HG02571 (cell line): ENCODE measurements around the gene SLC39A11.
"Not testable (repeated sequence)": the region's sequence is repeated elsewhere in the genome, so short reads cannot be mapped to it uniquely, and the experiment has no call there.

Source experiments
- ATAC-seq: cut with Tn5 transposase; IDR thresholded peaks from one replicate; pipeline ENCODE4 v1.9.1; 2021; ENCODE audit warnings: mild to moderate bottlenecking, moderate library complexity; ENCODE audit not compliant: unreplicated experiment

The SLC39A11 gene

DNA sequence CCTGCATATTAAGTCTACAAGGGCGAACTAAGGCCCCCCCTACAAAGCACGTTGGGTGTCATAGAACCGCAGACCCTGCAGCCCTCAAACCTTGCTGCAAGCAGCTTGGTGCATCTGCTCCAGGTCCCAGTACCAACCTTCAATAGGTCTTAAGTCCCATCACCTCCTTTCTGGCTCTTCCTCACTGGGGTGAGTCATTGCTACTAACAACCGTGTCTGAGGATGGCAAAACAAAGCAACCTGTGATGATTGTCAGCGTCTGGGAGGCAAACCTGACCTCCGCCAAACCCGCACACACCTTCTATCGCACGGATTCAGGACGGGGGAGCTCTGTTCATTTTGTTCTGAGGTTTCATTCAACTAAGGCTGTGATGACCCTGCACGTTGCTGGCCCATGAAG is 138.9 kb downstream of the SLC39A11 start:
- ATAC-seq: no peak

DNA sequence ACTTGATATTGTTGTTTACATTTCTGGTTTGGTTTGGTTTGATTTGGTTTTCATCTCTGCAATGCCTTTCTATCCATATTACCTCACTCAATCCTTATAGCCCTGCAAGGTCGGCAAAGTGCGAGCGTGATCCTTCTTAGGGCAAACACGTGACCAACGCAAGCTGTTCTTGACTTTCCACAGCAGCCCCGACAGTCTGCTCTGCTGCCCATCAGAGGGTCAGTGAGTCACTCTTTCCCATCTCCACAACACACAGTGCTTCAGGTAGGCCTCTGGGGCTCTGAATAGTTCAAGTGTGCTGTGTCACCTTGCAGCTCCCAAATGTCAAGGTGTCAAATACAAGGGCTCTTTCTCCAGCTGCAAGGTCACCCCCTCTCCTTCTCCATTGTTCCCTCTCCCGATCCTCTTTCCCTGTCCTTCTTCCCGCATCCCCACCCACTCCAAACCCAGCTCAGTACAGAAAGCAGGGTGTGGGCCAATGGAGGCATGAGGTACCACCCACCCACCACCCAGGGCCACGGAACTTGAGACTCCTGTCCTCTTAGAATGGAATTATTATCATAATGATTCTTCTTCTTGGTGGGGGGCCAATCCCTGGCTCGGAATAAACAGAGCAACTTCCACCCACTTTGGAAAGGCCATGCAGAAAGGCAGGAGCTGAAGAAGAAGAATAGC is 139.7 kb downstream of the SLC39A11 start:
- ATAC-seq: no peak

DNA sequence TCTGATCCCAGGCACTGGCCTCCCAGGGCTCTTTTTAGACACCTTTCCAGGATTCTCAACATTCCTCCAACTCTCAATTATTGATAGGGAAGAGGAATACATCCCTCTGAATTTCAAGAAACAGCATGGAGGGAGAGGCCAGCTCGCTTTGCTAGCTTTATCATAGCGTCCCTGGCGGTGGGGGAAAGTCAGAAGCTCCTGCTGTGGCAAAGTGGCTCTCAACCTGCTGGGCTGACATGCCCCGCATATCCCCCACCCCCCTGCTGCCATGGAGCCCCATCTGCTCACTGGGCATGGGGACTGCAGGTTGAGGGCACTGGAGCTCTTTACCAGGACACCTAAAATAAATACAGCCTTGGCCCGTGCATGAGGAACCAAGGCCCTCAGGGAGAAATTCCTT is 140.3 kb downstream of the SLC39A11 start:
- ATAC-seq: no peak

DNA sequence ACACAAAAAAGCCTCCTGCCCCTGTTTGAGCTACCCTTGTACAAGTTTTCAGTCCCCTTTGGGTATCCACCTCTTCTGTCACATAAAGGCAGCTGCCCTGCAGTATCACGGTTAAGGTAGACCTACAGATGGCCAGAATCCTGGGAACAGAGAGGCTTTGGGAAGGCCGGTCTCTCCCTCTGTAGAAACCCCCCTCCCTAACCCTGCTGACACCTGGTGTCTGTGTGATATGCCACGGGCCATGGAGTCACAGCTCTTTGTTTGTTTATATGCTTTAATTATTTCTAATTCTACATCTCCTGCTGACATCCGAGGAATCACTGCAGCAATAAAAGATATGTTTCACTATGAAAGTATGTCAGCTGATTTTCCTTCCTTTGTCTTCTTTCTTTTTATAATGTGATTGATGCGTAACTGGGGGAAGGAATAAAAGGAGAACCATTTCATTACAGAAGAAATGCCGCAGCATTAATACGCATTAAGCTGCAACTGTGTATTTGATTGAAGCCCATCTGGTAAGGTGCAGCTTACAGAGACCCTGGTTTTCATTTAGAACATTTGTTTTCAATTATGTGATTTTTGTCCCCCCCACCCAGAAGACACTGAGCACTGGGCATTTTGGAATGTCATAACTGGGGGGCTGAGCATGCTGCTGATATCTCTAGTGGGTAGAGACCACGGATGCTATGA is 142.1 kb downstream of the SLC39A11 start:
- no peak for ATAC-seq

DNA sequence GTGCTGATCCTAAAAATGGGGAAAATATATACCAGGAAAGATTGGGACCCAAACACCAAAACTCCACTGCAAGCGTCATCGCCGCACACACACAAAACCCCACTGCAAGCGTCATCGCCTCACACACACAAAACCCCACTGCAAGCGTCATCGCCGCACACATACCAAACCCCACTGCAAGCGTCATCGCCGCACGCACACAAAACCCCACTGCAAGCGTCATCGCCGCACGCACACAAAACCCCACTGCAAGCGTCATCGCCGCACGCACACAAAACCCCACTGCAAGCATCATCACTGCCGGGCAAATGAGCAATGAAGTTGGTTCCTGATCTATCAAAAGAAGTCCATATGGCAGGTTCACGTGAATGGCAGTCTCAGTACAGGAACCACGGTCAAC is 144.4 kb downstream of the SLC39A11 start:
- ATAC-seq: no peak

DNA sequence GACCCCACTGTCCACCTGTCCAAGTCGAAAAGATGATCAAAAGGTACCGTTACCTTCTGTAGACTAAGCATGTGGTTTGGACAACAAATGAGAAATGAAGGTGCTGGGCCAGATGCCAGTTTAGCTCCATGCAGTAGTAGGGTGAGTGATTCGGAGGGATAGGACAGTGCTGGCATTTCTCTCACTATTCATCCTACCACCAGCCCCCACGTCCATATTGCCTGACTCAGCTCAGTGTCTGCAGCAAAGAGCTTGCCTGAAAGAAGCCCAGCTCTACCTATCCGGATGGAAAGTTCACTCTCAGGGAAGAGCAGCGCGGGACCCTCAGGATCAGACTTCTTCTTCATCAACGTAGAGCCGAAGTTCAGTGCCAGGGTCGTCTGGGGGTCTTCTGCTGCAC is 145.0 kb downstream of the SLC39A11 start:
- ATAC-seq: no peak

DNA sequence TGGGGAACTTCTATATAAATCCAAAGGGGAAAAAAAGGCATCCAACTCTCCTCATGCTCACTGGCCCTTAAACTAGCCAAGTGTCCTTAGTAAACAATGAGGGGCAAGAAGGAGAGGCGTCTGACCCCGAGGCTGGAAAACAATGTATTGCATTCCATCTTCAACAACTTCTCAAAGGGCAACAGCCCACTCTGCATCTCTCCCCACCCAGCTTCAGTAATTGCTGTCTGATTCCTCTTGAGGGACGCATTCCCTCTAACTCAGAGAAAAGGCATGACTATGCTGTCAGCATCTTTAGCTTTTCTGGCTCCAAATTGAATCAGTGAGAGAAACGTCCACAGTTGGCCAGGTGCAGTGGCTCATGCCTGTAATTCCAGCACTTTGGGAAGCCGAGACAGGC is 145.8 kb downstream of the SLC39A11 start:
- no peak for ATAC-seq

DNA sequence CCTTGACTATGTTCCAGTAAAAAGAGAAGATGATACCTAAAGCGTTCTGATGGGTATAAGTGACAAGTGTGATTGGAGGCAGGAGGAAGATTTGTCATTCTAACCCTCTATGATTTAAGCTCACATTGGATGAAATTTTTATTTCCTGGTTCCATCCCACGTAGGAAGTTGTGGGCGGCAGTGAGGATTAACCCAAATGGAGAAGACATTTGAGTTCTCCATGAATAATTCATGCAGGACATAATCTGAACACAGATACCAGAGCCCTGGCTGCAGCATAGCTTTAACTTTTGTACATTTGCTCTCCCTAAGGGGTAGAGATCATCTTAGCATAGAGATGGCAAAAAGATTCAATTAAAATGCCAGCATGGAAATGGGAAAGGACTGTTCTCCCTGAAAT is 146.3 kb downstream of the SLC39A11 start:
- no peak for ATAC-seq

DNA sequence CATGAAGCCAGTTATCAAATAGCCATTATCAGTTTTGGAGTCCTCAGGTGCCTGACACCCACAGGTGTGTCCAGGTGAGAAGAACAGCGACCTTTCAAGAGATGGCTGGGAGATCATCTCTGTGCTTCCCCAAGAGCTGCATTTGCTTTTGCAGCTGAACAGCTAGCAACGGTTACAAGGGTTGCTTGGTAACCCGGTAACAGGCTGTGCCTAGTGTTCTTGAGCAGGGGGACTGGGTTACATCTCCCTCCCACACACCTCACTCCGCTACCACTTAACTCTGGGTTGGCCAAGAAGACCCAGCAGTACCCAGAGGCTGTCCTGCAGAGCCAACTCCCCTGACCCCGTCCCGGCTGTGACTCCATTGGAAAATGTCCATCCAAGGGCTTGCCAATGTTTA is 147.0 kb downstream of the SLC39A11 start:
- no peak for ATAC-seq

DNA sequence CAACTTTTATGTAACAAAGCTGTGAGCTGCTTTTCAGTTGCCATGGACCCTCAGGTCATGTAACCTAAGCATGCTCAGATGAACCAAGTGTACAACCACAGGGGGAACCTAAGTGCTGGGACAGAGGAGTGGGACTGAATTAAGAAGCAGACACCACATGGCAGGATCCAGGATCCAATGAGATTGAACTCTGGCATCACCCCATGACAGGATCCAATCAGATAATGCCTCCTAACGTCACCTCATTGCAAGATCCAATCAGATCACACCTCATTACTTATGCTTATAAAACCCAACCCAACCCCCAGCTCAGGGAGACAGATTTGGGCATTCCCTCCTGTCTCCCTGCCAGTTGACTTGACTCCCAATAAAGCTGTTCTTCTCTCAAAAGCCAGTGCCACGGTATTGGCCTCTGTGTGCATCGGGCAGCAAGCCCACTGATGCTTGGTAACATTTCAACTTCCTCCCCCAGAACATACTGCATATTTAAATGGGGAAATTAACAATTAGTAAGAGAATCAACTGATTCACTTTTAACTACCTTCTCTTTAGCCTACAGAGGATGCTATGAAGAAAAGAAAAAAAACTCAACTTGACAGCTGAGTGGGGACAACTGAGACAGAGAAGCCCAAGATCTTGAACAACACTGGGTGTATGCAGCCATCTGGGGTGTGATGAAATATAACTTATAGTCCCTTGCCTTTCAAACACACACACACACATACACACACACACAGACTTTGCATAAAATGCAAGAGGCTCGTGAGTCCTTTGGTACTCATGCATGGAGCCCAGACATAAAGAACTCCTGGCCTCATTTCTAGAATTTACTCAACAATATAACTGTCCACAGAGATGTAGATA is 148.4 kb downstream of the SLC39A11 start:
- ATAC-seq: no peak

DNA sequence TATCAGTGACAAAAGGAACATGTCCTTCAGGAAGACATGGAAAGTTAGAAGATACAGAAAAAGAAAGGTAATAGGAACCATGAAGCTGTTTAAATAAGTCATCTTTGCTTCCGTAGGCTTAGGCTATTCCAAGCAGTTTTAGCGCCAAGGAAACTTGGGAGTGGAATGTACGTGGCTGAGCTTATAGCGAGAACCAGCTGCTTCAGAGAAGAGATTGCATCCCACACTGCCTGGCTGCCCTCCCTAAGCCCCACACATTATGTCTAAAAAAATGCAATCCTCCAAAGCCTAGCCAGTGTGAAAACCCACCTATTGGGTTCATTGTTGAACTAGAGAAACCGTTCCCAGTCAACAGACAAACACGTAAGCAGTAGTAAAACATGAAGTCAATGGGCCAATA is 149.9 kb downstream of the SLC39A11 start:
- ATAC-seq: no peak

DNA sequence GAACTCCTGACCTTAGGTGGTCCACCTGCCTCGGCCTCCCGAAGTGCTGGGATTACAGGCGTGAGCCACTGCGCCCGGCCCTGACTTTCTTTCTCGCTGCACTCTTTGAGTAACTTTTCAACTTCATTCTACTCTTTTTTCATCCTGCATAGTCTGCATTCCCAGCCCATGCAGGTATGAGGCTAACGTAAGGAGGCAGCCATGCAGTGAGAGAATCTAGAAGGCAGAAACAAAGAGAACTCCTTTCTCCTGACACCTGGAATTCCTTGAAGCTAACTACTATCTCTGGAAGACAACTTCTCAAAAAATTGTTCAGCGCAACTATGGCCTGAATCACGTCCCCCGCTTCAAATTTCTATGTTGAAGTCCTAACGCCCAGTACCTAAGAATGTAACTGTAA is 152.0 kb downstream of the SLC39A11 start:
- ATAC-seq: no peak

DNA sequence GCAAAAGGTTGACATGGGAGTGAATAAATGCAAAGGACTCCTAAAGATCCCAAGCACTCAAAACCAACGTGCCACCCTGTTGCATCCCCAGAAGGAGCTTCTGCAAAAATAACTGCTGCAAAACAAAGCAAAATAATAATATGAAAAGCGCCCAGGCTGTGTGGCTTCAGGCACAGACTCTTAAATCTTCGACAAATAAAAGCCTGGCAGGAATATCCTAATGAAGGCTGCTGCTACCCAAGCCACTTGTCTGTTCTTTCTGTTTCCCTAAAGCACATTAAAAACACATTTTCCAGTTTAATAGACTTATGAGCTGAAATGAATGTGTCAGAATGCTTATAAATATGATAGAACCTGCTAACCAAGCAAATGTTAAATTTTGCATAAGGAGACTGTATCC is 154.0 kb downstream of the SLC39A11 start:
- no peak for ATAC-seq

DNA sequence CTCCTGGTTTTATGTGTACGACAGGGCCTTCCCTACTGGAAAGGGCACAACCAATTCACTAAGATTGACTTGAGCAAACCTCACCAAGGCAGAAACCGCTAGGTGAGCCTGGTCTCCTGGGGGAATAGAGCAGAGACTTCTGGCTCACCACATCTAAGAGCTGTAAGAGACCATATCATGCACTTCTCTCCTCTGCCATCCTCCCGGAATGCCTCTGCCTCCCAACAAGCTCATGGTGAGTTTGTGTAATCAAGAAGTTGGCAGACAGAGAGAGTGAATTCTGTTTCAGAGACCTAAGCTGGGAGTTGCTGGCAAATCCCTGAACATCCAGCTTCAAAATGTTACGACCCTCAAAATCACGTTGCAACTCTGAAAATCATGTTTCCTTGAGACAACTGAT is 154.8 kb downstream of the SLC39A11 start:
- ATAC-seq: no peak

DNA sequence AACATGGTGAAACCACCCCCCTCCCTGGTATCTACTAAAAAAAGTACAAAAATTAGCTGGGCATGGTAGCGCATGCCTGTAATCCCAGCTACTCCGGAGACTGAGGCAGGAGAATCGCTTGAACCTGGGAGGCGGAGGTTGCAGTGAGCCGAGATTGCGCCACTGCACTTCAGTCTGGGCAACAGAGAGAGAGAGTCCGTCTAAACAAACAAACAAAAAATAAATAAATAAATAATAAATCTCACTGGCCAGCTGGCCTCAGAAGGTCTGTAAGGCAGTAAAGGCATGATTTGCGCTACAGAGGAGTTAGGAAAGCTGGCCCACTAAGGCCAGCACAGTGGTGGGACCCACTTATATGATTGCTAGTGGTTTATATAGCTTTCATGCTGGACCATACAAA is 155.2 kb downstream of the SLC39A11 start:
- ATAC-seq: not testable (repeated sequence)

DNA sequence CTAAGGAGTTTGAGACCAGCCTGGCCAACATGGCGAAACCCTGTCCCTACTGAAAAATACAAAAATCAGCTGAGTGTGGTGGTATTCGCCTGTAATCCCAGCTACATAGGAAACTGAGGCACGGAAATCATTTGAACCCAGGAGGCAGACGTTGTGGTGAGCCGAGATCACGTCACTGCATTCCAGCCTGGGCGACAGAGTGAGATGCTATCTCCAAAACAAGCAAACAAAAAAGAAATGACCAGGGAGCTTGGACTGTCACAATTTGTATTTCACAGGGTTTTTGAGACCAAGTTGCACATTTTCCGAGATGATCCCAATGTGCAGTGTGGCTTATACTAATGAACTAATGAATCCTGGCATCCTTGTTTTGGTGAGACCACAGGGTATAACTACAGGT is 156.5 kb downstream of the SLC39A11 start:
- ATAC-seq: no peak

DNA sequence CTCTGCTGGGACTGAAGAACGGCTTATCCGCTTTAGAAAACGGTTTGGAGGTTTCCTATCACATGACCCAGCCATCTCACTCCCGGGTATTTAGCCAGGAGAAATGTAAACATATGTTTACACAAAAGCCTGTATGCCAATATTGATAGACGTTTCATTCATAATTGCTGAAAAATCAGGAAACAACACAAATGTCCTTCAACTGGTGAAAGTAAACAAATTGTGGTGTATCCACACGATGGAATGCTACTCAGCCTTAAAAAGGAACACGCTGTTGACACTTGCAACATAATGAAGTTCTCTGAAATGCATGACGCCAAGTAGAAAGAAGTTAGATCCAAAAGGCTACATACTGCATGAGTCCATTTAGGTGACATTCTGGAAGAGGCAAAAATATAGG is 157.6 kb downstream of the SLC39A11 start:
- ATAC-seq: no peak

DNA sequence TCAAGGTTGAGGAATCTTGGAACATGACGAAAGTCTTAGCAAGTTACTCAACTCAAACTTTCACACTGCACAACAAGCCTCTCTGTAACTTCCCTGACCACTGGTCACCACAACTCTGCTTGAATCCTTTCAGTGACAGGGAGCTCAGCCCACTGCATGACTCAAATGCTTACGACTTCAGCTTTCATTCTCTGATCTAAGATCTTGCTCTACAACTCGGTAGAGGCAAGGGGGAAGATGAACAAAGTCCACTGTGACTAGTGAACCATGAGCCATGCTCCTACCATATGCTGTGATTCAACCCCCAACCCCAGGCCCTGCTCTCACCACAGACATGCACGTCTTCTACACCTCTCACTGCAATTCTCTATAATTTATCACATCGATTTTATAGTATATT is 160.9 kb downstream of the SLC39A11 start:
- ATAC-seq: no peak

DNA sequence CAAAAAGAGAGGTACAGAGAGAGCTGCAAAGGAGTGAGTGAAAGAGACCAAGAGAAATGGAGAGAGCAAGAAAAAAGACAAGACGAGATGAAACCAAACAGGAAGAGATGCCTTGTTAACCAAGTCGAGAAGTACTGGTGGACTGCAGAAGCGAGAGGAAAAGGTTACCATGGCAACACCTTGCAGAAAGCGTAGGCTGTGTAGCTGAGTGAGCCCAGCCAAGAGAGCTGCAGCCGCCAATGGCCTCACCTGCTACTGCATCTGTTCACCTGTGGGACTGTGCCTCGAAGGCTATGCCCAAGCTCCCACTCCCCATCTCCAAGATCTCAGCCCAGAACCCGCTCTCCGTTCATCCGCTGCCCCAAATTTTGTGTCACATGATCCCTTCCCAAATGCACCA is 161.3 kb downstream of the SLC39A11 start:
- no peak for ATAC-seq

DNA sequence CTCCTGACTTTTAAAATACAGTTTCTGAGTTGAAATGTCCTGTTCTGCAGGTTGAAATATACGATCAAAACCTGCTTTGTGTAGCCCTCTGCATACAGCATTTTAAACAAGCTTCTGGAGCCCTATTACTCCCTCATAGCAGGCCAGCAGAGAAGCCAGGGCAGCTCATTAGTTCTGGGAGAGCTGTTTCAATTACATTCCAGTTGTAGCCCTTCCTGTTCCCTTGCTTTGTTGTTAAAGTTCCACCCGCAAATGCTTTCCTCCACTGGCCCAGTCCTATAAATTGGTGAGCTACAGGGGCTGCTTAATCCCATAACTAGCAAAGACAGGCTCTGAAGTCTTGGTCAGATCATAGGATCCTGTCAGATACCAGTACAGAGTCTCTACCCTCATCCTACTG is 162.5 kb downstream of the SLC39A11 start:
- ATAC-seq: no peak

DNA sequence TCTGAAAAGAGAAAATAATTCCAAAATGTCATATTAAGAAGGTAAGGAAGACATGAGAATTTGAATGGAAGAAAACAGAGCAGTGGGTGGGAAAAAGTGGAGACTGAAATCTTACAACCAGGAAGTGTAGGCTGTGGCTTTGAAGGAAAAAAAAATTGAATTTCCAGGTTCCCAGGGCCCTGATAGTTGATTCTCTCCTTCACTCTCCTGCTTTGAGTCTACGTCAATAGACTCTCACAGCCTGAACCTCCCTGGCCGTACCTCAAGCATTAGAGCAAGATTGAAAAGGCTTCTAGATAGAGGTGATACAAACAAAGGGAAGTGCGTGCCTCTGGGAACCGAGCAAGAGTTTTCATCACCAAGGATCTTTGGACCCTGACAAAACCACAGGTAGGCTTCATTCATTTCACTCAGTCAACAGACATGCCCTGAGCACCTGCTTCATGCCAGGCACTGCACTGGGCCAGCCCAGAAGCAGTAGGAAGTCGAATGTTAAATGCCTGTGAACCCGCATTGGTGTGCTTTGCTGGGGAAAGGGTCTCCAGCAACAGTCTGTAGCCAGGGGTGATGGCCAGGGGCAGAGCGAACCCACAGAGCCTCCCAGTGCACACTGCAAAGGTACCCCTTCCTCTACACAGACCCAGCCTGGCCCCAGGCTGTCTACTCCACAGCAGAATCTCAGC is 163.9 kb downstream of the SLC39A11 start:
- no peak for ATAC-seq
